IPS DF 4.7 (cell line): ENCODE data around the gene LRRC30.
"Not testable (repeated sequence)": the region's sequence is repeated elsewhere in the genome, so short reads cannot be mapped to it uniquely, and the experiment has no call there.

Experiments
- DNase-seq: peaks from one replicate; pipeline ENCODE4 v3.0.0-alpha.2; 2013; ENCODE audit warnings: low spot score; ENCODE audit errors: extremely low read depth

The LRRC30 gene

DNA sequence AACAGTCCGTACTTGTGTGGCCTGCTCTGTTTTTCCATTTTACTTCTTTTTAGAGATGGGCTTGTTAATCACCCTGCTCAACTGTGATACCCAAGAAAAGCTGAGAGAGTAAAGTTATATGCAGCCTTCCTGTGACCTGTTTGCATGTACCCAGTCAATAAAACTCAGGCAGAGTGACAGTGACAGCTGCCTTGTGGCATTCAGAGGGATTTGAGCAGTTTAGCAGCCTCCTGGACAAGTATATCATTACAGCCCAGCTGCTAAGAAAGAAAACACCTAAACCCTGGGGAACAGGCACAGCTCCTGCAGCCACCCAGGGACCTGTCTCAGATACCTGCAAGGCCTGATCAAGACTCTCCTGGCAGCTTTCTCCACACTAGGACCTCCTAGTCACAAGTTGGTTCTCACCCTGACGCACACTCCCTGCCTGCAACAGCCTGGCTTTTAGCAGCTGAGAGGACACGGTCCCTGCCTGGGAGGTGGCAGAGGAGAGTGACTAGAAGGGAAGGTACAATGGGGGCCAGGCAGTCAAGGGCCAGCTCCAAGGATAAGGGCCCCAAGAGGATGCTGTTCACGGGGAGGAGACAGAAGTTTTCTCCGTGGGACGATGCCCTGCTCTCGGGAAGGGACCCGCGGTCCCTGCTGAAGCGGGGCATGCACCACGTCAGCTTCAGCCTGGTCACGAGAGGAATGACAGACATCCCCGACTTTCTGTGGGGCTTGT is at the start of gene LRRC30:
TSS of gene LRRC30 (plus strand) at position 464 of the 724 bp plus-strand sequence. CDS start at position 514, 50 bp downstream.
- DNase-seq: no peak

DNA sequence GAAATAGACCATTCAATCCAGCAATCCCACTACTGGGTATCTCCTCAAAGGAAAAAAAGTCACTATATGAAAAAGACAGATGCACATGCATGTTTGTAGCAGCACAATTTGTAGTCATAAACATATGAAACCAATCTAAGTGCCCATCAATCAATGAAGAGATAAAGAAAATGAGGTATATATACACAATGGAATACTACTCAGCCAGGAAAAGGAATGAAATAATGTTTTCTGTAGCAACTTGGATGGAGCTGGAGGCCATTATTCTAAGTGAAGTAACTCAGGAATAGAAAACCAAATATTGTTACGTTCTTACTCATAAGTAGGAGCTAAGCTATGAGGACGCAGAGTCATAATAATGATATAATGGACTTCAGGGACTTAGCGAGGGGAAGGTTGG is 45.2 kb upstream of the LRRC30 start:
- DNase-seq: no peak

DNA sequence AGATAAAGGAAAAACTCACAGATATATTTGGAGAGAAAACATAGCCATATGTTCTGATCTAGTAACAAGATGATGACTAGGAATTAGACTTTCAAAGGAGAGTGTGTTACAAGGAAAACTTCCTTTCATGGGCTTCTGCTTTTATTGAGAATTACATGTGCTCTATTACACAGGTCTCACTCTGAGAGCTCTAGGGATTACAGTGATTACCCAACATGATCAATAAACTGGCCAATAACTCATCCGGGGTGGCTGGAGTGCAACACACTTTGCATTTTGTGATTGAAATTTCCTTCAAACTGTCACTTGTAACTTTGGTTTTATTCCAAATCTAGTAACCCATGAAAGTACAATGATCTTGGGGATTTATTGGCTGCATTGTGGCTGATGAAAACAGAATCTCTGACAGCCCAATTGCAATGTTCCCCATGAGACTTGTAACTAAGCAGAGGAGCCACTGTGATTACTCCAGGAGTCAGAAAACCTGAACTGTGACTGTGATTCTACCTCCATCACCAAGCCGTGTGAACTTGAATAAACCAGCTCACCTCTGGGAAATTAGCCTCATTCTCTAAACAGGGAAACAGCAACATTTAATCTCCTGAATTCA is 40.2 kb upstream of the LRRC30 start:
- no peak for DNase-seq

DNA sequence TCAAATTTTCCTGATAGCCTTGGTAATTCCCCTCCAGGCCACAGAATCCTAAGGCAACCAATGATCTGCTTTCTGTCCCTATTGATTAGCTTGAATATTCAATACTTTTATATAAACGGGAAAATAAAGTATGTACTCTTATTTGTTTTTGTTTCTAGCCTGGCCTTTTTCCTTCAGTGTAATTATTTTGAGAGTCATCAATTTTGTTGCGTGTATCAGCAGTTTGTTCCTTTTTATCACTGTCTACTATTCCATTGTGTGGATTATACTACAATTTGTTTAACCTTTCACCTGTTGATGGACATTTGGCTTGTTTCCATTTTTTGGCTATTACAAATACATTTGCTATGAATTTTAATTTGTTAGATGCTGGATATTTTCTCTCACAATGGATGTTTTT is 39.2 kb upstream of the LRRC30 start:
- no peak for DNase-seq

DNA sequence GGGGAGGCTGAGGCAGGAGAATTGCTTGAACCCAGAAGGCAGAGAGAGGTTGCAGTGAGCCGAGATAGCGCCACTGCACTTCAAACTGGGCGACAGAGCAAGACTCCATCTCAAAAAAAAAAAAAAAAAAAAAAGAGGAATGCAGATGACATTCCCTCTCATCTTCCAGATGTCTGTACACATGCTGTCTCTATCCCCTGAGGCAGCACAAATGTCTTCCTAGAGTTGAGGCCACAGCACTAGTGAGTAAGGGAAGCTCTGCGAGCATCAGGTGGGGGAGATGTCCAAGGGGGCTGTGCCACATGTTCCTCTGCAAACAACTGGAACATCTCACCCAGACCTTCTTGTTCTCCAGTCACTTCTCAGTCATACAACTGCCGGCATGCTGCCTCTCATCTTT is 35.6 kb upstream of the LRRC30 start:
- no peak for DNase-seq

DNA sequence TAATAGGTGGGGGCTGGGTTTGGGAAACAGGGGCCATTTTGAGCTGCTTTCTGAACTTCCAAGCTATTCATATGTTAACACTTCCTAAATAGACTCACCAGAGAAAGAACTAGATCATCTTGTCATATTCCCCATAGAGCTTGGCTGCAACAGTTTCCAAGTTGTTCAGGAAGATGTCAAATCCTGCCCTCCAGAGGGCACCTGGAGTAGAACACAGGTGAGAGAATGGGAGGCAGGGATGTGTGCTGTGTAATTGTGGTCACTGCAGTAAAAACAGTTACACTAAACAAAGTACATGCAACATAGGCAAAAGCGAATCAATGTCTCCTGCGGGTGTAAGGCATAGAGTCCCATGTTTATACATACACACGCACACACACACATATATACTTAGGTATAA is 34.5 kb upstream of the LRRC30 start:
- DNase-seq: no peak

DNA sequence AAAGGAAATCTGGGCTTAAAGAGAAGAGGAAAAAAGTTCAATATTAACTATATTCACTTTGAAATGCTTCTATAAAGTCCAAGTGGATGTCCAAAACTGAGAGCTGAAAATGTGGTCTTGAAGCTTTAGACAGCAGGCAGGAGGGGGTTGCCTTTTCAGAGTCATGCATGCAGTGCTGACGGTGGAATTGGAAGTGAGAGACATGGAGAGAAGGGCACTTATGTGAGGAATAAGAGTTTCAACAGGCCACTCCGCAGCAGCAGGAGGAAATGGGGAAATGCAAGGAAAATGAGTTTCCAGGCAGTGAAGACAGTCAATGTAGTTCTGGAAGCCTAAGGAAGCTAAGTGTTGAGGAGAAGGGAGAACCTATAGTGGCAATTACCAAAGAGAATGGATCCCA is 33.0 kb upstream of the LRRC30 start:
- DNase-seq: no peak

DNA sequence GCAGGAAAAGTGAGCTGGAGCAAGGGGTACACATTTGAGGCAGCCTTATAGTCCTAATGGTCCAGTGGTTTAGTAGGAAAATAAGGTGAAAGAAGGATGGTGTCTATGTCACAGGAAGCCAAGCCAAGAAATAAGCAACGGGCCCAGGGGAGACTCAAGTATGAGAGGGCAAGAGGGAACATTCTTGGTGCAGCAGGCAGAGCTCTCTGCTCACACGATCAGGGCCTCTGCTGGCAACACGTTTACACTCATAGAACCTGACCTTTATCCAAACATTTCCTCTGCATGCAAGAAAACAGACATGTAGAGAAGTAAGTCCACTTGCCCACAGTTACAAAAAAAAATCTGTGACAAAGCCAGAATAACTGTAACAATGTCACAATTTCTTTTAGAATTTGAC is 32.6 kb upstream of the LRRC30 start:
- DNase-seq: no peak

DNA sequence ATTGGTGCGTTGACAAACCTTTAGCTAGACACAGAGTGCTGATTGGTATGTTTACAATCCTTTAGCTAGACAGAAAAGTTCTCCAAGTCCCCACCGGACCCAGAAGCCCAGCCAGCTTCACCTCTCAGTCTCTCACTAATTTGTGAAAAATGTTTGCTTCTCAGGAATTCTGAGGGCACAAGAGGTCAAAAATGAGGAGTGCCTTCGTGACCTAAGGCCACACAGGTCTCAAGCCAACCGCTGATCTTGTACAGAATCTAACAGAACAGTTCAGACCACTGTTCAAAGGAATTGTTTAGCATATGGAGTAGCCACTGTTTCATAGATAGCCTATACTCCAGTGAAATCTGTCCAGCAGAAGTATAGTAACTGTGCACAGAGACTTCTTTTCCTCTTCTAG is 29.8 kb upstream of the LRRC30 start:
- no peak for DNase-seq

DNA sequence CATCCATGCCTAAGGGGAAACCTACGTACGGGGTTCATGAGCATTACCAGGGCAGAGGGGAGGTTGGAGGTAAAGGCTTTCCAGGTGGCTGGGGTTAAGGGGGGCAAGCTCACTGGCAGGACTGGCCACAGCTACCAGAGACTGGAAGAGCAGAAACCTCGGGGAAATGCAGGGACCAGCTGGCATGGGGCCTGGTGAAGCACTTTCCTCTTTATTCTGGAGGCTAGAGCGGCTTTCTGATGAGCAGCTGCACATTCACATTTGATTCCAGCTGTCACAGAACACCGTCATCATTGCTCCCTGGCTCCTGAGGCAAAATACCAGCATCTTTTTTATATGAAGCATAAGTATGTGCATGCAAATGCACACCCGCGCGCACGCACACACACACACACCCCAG is 28.7 kb upstream of the LRRC30 start:
- DNase-seq: no peak

DNA sequence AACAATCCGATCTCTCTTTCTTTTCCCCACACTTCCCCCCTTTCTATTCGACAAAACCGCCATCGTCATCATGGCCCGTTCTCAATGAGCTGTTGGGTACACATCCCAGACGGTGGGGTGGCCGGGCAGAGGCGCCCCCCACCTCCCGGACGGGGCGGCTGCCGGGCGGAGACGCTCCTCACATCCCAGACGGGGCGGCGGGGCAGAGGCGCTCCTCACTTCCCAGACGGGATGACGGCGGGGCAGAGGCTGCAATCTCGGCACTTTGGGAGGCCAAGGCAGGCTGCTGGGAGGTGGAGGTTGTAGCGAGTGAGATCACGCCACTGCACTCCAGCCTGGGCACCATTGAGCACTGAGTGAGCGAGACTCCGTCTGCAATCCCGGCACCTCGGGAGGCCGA is 27.3 kb upstream of the LRRC30 start:
- DNase-seq: not testable (repeated sequence)

DNA sequence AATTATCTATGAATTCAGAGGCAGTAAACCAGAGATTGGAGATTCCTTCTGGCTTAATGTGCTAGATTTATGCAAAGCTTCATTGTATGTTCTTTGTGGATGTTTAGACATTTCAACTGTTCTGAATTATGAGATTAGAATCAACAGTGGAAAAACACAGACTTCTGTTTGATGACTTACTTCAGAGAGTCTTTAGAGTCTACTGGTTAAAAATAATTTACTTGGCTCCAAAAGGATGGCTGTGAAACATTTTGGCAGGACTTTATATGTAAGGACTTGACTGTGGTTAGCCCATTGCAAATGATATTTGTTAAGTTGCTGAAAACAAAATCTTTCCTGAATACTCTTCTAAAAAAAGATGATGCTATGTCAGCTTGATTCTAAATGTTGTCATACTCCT is 25.5 kb upstream of the LRRC30 start:
- DNase-seq: no peak

DNA sequence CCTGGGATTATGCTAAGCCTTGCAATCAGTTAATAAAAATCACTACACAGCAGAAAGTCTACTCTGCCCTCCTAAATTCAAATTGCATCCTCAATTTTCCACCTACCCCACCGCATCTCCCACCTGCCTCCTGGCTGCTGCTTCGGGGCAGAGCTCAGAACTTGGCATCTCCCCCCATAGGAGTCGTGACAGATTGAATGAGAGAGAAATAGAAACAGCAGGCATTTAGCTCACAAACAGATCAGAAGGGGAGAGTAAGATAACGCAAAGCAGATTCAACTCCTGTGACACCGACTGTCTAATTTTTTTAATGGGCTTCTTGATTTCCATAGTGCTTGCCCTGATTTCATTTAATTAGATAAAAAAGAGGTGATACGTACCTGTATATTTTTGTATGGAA is 24.7 kb upstream of the LRRC30 start:
- DNase-seq: no peak

DNA sequence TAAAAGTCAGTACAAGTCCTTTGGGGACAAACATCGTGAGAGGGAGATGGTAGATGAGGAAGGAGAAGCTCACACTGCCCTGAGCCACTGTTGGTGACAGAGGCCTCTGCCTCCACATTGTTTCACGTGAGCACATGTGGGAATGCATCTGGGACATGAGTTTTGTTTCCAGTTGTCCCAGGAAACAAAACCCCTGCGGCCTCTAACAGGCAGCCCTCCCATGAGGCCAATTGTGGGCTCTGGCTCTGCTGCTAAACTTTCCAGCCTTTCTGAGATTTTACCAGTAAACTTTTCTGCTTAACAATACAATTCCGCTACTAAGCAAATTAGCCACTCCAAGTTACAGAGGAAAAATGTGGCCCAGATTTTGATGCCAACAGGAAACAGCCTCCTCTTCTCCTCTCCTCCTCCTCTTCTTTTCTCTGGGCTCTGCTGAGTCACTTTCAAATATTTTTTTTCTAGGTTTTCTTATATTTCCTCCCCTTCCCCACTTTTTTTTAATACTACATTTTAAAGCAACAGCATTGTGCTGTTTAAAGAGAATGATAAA is 23.4 kb upstream of the LRRC30 start:
- no peak for DNase-seq

DNA sequence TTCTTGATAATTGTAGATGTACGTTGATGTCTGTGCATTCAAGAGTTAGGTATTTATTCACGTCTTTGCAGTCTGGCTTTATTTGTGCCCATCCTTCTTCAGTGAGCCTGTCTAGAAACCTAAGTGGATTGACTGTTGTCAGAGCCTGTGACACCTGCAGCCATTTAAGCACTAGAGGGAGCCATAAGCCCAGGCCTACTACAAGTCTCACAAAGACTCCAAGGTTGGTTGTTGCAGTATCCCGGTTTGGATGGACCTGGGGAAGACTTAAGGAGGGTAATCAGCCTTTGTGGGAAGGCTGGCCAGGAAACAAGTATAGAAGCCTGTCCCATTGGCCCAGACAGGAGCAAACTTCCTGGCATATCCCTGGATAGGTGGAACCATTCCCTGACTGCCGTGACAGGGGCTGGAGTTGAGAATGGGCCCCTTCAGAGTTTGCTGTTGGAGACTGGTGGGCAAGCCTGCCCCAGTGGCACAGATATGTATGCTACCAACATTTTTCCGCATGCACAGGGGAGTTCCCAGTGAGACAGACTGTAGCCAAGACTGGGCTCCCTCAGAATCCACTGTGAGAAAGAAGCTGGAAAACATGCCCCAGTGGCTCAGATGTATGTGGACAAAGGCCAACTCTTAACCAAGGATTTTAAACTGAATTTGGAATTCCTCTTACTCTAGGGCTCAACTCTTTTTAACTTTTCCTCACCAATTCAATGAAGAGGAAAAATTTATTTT is 9.3 kb upstream of the LRRC30 start:
- DNase-seq: peak; percentile 87

DNA sequence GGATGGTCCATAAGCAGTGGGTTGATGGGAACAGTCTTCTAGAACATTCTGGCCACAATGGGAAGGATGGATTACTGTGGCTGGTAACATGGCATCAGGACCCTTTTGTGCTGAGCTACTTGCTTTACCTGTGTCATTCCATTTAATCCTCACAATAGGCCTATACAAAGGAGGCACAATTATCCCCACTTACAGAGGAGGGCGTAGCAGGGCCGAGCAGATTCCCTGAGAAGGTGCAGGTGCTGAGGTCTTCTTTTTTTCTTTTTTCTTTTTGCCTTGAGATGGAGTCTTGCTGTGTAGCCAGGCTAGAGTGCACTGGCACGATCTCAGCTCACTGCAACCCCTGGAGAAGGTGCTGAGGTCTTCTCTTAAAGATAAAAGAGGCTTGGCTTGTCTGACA is 6.7 kb upstream of the LRRC30 start:
- no peak for DNase-seq

DNA sequence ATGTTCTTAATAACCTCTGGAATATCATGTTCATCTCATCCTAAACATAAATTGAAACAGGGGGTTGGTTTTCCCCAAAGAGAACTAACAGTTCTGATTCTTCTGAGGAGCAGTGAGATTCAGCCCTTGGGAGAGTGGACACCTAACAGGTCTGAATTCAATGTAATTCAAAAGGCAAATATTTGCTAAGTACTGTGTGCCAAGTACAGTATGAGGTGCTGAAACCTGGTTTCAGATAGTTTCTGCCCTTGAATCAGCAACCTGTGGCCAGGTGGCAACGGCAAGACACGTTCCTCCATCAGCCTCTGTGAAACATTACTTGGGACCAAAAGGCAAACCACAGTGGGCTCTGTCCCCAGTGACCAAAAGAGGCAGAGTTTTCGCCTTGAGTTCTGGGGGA is 1.3 kb downstream of the LRRC30 start:
- no peak for DNase-seq

DNA sequence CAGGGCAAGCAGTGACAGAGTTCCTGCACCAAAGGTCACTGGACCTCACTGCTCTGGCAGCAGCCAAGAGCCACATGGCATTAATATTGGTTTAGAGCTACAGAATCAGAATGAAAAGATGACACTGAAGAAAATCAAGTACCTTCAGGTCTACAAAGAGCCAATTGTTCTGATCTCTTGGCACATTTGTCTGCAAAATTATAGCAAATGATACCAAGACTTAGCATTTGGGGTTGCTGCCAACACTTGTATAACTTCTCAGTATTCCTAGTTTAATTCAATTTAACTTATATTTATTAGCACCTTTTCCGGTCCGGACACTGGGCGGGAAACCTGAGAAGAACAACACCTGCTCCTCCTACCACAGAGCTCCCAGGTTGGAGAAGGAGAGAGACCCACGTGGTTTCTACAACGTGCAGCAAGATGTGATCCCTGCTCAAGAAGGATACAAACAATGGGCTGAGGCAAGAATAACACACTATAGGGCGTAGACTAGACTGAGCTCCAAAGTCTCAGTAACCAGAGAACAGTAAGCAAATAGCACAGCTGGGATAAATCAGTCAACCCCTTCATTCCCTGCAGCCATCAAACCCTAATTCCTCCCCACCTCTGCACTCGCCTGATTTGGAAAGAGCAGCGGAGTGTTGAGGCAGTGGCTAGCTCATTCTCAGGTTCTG is 2.4 kb downstream of the LRRC30 start:
- no peak for DNase-seq

DNA sequence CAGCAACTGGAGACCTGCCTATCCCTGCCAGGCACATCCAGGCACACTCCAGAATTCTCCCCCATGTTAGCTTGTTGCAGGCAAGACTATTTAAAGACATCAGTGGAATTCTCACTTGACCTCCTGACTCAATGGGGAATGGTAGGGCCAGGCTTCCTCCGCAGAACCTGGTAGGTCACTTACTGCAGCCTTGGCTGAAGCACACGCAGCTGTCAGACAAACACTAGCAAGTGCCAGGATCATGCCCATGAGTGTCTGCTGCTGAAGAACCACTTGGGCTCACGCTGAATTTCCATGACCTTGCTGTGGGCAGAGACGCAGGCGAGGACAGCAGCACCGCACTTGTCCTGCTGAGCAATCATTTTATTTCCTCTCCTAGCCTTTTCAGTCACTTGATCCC is 3.2 kb downstream of the LRRC30 start:
- DNase-seq: no peak

DNA sequence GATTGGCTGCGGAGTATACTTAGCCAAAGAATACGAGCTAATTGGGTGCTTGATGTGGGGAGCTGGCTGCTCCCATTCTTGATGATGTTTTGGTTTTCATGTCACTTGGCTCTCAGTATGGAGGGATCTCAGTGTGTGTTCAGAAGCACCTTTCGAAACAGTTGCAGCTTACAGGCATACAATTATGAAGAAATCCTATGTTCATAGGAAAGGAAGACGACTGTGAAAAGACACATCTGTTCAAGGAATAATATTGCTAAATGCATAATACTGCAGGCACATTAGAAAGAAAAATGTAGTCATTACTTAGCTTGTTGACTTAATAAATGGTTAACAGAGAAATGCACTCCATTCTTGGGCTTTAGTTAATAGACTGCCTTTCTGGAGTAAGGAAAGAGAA is 4.1 kb downstream of the LRRC30 start:
- no peak for DNase-seq

DNA sequence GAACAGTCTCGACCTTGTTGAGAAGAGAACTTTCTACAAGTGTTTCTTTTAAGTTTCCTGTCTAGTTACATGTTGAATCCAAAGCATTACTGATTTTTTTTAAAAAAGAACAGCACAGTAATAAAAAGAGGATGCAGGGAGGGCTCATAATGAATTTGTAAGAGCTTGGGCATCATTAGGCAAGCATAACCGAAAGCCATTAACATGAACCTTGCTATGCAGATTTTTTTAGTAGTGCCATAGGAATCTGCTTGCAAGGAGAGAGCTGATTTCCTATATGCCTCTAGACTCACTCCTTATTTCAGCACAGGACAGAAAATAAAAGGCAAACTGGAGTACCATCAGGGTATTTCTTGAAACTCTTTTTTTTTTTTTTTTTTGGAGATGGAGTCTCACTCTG is 5.2 kb downstream of the LRRC30 start:
- DNase-seq: no peak

DNA sequence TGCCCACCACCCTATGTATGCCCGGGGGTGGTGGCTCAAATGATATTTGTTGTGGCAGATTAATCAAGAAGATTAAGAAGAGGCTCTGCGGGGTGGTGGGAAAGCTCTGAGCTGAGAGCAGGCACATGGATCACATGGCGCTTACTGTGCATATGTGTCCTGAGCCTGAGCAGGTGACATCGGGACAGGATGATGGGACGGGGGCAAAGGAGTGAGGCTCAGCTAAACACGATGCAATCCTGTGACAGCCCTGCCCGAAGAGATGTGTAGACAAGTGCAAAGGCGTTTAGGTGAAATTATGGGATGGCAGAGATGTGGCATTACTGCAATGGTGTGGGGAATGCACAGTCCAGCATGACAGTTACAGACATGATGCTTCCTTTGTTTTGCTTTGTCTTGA is 6.0 kb downstream of the LRRC30 start:
- DNase-seq: no peak
